Heart right ventricle (tissue), 16 donors: ENCODE measurements around the gene RAB31. TPM values are rescaled to one million over a fixed set of nuclear protein-coding genes. Genes with fewer than 3 reads are reported as not detected.

Experiments used
- ATAC-seq, 8 donors: fragments of 200-7000 bp; cut with Tn5 transposase; one replicate each; pipeline ENCODE4 v1.9.1; 2020; ENCODE audit warnings: mild to moderate bottlenecking in 8 of 8, moderate library complexity in 8 of 8, moderate number of reproducible peaks in 1 of 8
- DNase-seq, 2 donors: peaks; one replicate each; pipeline ENCODE4 v3.0.0-alpha.2; 2020
- H3K27ac ChIP-seq, 10 donors: fragments of 200-600 bp; sonication (generic) in 2 of 10; one replicate each; pipeline versions ENCODE4 v1.5.0 to v1.8.0; 2020 to 2022; ENCODE audit warnings: mild to moderate bottlenecking in 3 of 10
- H3K27me3 ChIP-seq, 7 donors: fragments of 200-600 bp; one replicate each; pipeline ENCODE4 v1.8.0; 2021 to 2022; ENCODE audit warnings: mild to moderate bottlenecking in 2 of 7
- H3K36me3 ChIP-seq, 9 donors: fragments of 200-600 bp; sonication (generic) in 1 of 9; one replicate each; pipeline versions ENCODE4 v1.5.0 to v1.8.0; 2020 to 2022; ENCODE audit warnings: mild to moderate bottlenecking in 2 of 9
- H3K4me1 ChIP-seq, 9 donors: fragments of 200-600 bp; sonication (generic) in 1 of 9; one replicate each; pipeline versions ENCODE4 v1.5.0 to v1.8.0; 2020 to 2022; ENCODE audit warnings: mild to moderate bottlenecking in 4 of 9
- H3K4me3 ChIP-seq, 10 donors: fragments of 200-600 bp; sonication (generic) in 2 of 10; one replicate each; pipeline versions ENCODE4 v1.5.0 to v1.8.0; 2020 to 2022; ENCODE audit warnings: mild to moderate bottlenecking in 7 of 10, moderate library complexity in 2 of 10
- H3K9me3 ChIP-seq, 11 donors: fragments of 200-600 bp in 10 of 11; sonication (generic) in 2 of 11; one replicate each; pipeline versions ENCODE4 v1.5.0 to v1.8.0; 2013 to 2022; ENCODE audit warnings: mild to moderate bottlenecking in 2 of 11, control low read depth in 1 of 11, moderate library complexity in 1 of 11
- CTCF ChIP-seq, 9 donors: fragments of 200-600 bp; sonication (generic) in 2 of 9; IDR thresholded peaks; one replicate each; pipeline versions ENCODE4 v1.5.0 to v1.8.0; 2021 to 2022; ENCODE audit warnings: antibody characterized with exemption in 9 of 9, mild to moderate bottlenecking in 5 of 9, moderate library complexity in 1 of 9
- WGBS, 2 donors: extraction: QIAGEN DNeasy Blood & Tissue Kit; methylation state at CpG; one replicate each; pipeline ENCODE4 v1.1.7; 2013; ENCODE audit warnings: inconsistent platforms in 1 of 2; 5-methylcytosine and 5-hydroxymethylcytosine counted together
- intact Hi-C, 10 donors: fragments of 100-400 bp; cut with DNase I; formaldehyde crosslinking; loops; one replicate each; pipeline versions ENCODE4 v1.11.1 to v1.14.2; 2022
- polyA plus RNA-seq, 2 donors: library from polyadenylated mRNA; stranded (reverse); fragments of 200-250 nt; gene quantifications; one replicate each; pipeline ENCODE4 v1.2.3, GENCODE V29; 2013
- total RNA-seq, 10 donors: library from RNA; stranded (reverse); fragmentation: NEBNext Ultra II Directional in 3 of 10; extraction: Animal tissue kit (Norgen Biotek cat#: 25700) in 3 of 10; gene quantifications; one replicate each; pipeline versions ENCODE4 v1.2.1 to v1.2.4, GENCODE V29; 2021 to 2023
- donor health status: Arrhythmogenic right ventricular cardiomyopathy.
- donor health status: ischemic (EF 13 %, LVEDD 7.1; RV severe dilation, severe dysfunction).
- donor health status: healthy with polysubstance abuse.
- donor health status: DM: no; HTN: yes; CAD: no.
- donor health status: DM: no; HTN: no; CAD: no.
- donor health status: ischemic (EF 25% LVEDD 6.9; RV normal size, moderate dysfunction).
- donor health status: ischemic (EF 25% LVEDD 5.7; RV mildly dilated, moderate dysfunction).
- donor health status: healthy.
- donor health status: DM: yes; HTN: yes; CAD: no.
- donor health status: Ischemic cardiomyopathy.
- donor health status: ischemic (EF 35%, LVEDD 5.7; RV mildly dilated, moderate dysfunction).
- donor health status: nonischemic (EF 11% LVEDD 7.7; RV severe dilation, severe dysfunction).
- donor health status: DM: yes; HTN: yes; CAD: no.
- donor health status: PGD.
- donor health status: ischemic (EF 29% LVEDD 5.4; RV normal size, mild dysfunction).
- donor health status: nonischemic (EF 23%, LVEDD 6.1; RV moderate dilation, normal function).

The RAB31 gene
- total and polyA plus RNA-seq, 12 donors: 4.5 to 47.8 (median 16.6) TPM

GRCh38 chr18:9858642-9859041 lies 150.5 kb downstream of the RAB31 start:
- no peak overlapping the region for H3K27ac ChIP-seq
- WGBS, 2 donors: 89% methylated on average over 5 of the region's 5 CpGs
- H3K4me3 ChIP-seq: no peak overlapping the region
- DNase-seq (no peak), ATAC-seq (peak in 3 of 8 donors; percentile 46 to 68 (median 54))
- peaks cover 0 to 42% (median 0%) of the 10 kb centered on the region in 9 donors for H3K36me3 ChIP-seq
- intact Hi-C loops: loop anchor here in 1 of 10 donors (10.0 kb wide), 1 partner anchor 54 kb away; no protein-coding TSS in a partner anchor
- no peaks in the 10 kb centered on the region for H3K27me3 ChIP-seq
- no peaks in the 10 kb centered on the region for H3K9me3 ChIP-seq
- no peak for TF ChIP-seq CTCF (IDR thresholded peaks at IDR 0.05)
- H3K4me1 ChIP-seq: peaks cover 0 to 29% (median 0%) of the 10 kb centered on the region in 9 donors

- WGBS, 2 donors: 93 to 99% methylated on average over 7 of the region's 7 CpGs
- H3K4me3 ChIP-seq: no peak overlapping the region
- DNase-seq: no peak
- TF ChIP-seq CTCF (IDR thresholded peaks at IDR 0.05): no peak
- H3K9me3 ChIP-seq: no peaks in the 10 kb centered on the region
- H3K27me3 ChIP-seq: no peaks in the 10 kb centered on the region
- H3K27ac ChIP-seq: no peak overlapping the region
- H3K4me1 ChIP-seq: peaks cover 0 to 29% (median 0%) of the 10 kb centered on the region in 9 donors
- intact Hi-C loops: loop anchor here in 1 of 10 donors (10.0 kb wide), 1 partner anchor 54 kb away; no protein-coding TSS in a partner anchor
- peaks cover 0 to 42% (median 0%) of the 10 kb centered on the region in 9 donors for H3K36me3 ChIP-seq
- no peak for ATAC-seq
These were observed 151.1 kb downstream of the RAB31 start for GRCh38 chr18:9859232-9859631.

GRCh38 chr18:9860682-9861081 lies 152.6 kb downstream of the RAB31 start:
- WGBS, 2 donors: 48 to 49% methylated on average over 4 of the region's 4 CpGs

GRCh38 chr18:9861157-9861556 lies 153.1 kb downstream of the RAB31 start:
- intact Hi-C loops: no loop called here
- ATAC-seq (no peak), DNase-seq (no peak)
- Histone ChIP-seq H3K36me3 (peaks cover 0 to 42% (median 0%) of the 10 kb centered on the region in 9 donors), H3K4me3 (no peak overlapping the region), H3K9me3 (peaks cover 0 to 16% (median 9%) of the 10 kb centered on the region in 11 donors), H3K27me3 (no peaks in the 10 kb centered on the region), H3K4me1 (peaks cover 0 to 12% (median 0%) of the 10 kb centered on the region in 9 donors), H3K27ac (no peak overlapping the region)
- no peak for TF ChIP-seq CTCF (IDR thresholded peaks at IDR 0.05)

More at GRCh38 chr18:9860682-9861081, 152.6 kb downstream of the RAB31 start:
- intact Hi-C loops: no loop called here
- TF ChIP-seq CTCF (IDR thresholded peaks at IDR 0.05): no peak
- peaks cover 0 to 42% (median 0%) of the 10 kb centered on the region in 9 donors for H3K36me3 ChIP-seq
- ATAC-seq: no peak
- H3K27ac ChIP-seq: no peak overlapping the region
- no peak for DNase-seq
- H3K4me3 ChIP-seq: no peak overlapping the region
- no peaks in the 10 kb centered on the region for H3K27me3 ChIP-seq
- H3K4me1 ChIP-seq: peaks cover 0 to 14% (median 0%) of the 10 kb centered on the region in 9 donors
- H3K9me3 ChIP-seq: peaks cover 0 to 11% (median 6%) of the 10 kb centered on the region in 11 donors
